ENCODE results near the gene DMD. TPM values are rescaled to one million over a fixed set of nuclear protein-coding genes. Genes with fewer than 3 reads are reported as not detected.

DMD gene
- total and polyA plus RNA-seq, 2 donors (not counting 1 experiment from before 2014, with no cell fraction given), result 5.1 to 7.2 TPM

DNA sequence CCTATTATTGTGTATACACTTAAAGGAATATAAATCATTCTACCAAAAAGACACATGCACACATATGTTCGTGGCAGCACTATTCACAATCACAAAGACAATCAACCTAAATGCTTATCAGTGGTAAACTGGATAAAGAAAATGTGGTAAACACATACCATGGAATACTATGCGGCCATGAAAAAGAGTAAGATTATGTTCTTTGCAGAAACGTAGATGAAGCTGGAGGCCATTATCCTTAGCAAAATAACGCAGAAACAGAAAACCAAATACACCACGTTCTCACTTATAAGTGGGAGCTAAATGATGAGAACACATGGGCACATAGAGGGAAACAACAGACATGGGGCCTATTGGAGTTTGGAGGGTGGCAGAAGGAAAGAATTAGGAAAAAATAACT lies 593.2 kb downstream of the DMD start:
- TF ChIP-seq, protein P1, sequence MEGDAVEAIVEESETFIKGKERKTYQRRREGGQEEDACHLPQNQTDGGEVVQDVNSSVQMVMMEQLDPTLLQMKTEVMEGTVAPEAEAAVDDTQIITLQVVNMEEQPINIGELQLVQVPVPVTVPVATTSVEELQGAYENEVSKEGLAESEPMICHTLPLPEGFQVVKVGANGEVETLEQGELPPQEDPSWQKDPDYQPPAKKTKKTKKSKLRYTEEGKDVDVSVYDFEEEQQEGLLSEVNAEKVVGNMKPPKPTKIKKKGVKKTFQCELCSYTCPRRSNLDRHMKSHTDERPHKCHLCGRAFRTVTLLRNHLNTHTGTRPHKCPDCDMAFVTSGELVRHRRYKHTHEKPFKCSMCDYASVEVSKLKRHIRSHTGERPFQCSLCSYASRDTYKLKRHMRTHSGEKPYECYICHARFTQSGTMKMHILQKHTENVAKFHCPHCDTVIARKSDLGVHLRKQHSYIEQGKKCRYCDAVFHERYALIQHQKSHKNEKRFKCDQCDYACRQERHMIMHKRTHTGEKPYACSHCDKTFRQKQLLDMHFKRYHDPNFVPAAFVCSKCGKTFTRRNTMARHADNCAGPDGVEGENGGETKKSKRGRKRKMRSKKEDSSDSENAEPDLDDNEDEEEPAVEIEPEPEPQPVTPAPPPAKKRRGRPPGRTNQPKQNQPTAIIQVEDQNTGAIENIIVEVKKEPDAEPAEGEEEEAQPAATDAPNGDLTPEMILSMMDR (conservative IDR thresholded peaks at IDR 0.05 in 1 of 2, IDR thresholded peaks at IDR 0.05 in 1 of 2; ENCODE audit: low read depth in 1 of 2, low read length in 2 of 2), result no peak
- no peak for TF ChIP-seq EZH2 (IDR thresholded peaks at IDR 0.05; ENCODE audit: low read length, missing control alignments)
- no peaks in the 10 kb centered on the region for H4K20me1 ChIP-seq (ENCODE audit: control insufficient read depth, extremely low read depth, insufficient read depth, low read length)
- no peaks in the 10 kb centered on the region for H3K4me1 ChIP-seq (ENCODE audit: control insufficient read depth, extremely low read depth, insufficient read depth, low read length)
- no peaks in the 10 kb centered on the region for H3K9me3 ChIP-seq (ENCODE audit: control insufficient read depth, insufficient read depth, low read depth, low read length)
- no peak overlapping the region for H3K4me2 ChIP-seq (ENCODE audit: extremely low read depth, insufficient read depth, low read length)
- H3K27me3 ChIP-seq (ENCODE audit: control insufficient read depth, insufficient read depth, low read length), result no peaks in the 10 kb centered on the region
- no peak for DNase-seq (ENCODE audit: low read depth in 2 of 2)
- no peak overlapping the region for H3K27ac ChIP-seq (ENCODE audit: insufficient read depth, low read length)
- H3K36me3 ChIP-seq (ENCODE audit: control insufficient read depth, insufficient read depth, low read length), result no peaks in the 10 kb centered on the region
- no peaks in the 10 kb centered on the region for H3K79me2 ChIP-seq (ENCODE audit: control insufficient read depth, insufficient read depth, low read length)
- H3K9ac ChIP-seq (ENCODE audit: insufficient read depth, low read length), result no peak overlapping the region
- H2AFZ ChIP-seq (ENCODE audit: low read length), result no peak overlapping the region
- no peak overlapping the region for H3K4me3 ChIP-seq (replicated peaks in 1 of 4; ENCODE audit: control extremely low read depth in 1 of 4, insufficient read depth in 1 of 4, low read depth in 3 of 4, low read length in 4 of 4)

DNA sequence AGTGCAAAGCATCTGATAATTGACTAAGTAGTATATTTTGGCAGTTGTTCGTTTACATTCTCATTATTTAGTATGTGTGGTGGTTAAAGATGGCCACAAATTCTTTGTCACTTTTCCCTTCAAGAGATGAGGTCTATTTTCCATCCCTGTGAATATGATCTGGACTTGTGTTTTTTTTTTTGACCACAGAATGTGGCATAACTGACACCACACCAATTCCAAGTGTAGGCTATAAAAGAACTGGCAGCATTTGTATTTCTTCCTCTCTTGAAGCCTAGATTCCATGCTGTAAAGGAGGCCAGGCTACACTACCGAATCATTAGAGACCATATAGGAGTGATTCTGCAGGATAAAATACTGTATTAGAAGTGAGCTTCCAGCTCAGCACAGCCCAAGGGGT lies 596.6 kb downstream of the DMD start:
- no peak for DNase-seq (ENCODE audit: low read depth in 2 of 2)
- TF ChIP-seq, protein P1 (conservative IDR thresholded peaks at IDR 0.05 in 1 of 2, IDR thresholded peaks at IDR 0.05 in 1 of 2; ENCODE audit: low read depth in 1 of 2, low read length in 2 of 2), result no peak
- TF ChIP-seq EZH2 (IDR thresholded peaks at IDR 0.05; ENCODE audit: low read length, missing control alignments), result no peak

DNA sequence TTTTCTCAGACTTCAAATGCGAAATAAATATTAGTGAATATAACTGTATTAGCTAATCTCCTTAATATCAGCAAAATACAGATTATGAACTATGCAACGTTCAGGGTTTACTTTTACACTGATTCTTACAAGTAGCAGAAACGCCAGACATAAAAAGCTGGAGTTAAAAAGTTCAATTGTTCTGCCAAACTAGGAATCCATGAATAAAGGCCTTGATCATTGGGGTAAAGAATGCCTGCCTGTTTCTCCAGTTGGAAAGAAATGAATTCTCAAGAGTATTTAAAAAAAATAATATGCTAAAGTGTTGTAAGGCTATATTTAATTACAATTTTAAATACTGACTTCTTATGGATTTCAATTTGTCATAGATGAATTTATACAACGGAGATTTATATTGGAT lies 612.2 kb downstream of the DMD start:
- Histone ChIP-seq H3K4me2 (ENCODE audit: extremely low read depth, insufficient read depth, low read length) (no peak overlapping the region), H3K79me2 (ENCODE audit: control insufficient read depth, insufficient read depth, low read length) (no peaks in the 10 kb centered on the region), H4K20me1 (ENCODE audit: control insufficient read depth, extremely low read depth, insufficient read depth, low read length) (no peaks in the 10 kb centered on the region), H3K9me3 (ENCODE audit: control insufficient read depth, insufficient read depth, low read depth, low read length) (no peaks in the 10 kb centered on the region), H3K27me3 (ENCODE audit: control insufficient read depth, insufficient read depth, low read length) (no peaks in the 10 kb centered on the region), H3K4me3 (replicated peaks in 1 of 4; ENCODE audit: control extremely low read depth in 1 of 4, insufficient read depth in 1 of 4, low read depth in 3 of 4, low read length in 4 of 4) (no peak overlapping the region), H3K27ac (ENCODE audit: insufficient read depth, low read length) (no peak overlapping the region), H2AFZ (ENCODE audit: low read length) (no peak overlapping the region), H3K9ac (ENCODE audit: insufficient read depth, low read length) (no peak overlapping the region), H3K36me3 (ENCODE audit: control insufficient read depth, insufficient read depth, low read length) (no peaks in the 10 kb centered on the region), H3K4me1 (ENCODE audit: control insufficient read depth, extremely low read depth, insufficient read depth, low read length) (no peaks in the 10 kb centered on the region)
- TF ChIP-seq, protein P1 (conservative IDR thresholded peaks at IDR 0.05 in 1 of 2, IDR thresholded peaks at IDR 0.05 in 1 of 2; ENCODE audit: low read depth in 1 of 2, low read length in 2 of 2), result no peak
- no peak for TF ChIP-seq EZH2 (IDR thresholded peaks at IDR 0.05; ENCODE audit: low read length, missing control alignments)
- no peak for DNase-seq (ENCODE audit: low read depth in 2 of 2)

More for the DNA sequence above, 596.6 kb downstream of the DMD start:
- H3K27me3 ChIP-seq (ENCODE audit: control insufficient read depth, insufficient read depth, low read length), result no peaks in the 10 kb centered on the region
- H3K27ac ChIP-seq (ENCODE audit: insufficient read depth, low read length), result no peak overlapping the region
- no peaks in the 10 kb centered on the region for H4K20me1 ChIP-seq (ENCODE audit: control insufficient read depth, extremely low read depth, insufficient read depth, low read length)
- H3K79me2 ChIP-seq (ENCODE audit: control insufficient read depth, insufficient read depth, low read length), result no peaks in the 10 kb centered on the region
- no peak overlapping the region for H3K4me3 ChIP-seq (replicated peaks in 1 of 4; ENCODE audit: control extremely low read depth in 1 of 4, insufficient read depth in 1 of 4, low read depth in 3 of 4, low read length in 4 of 4)
- H3K36me3 ChIP-seq (ENCODE audit: control insufficient read depth, insufficient read depth, low read length), result no peaks in the 10 kb centered on the region
- H2AFZ ChIP-seq (ENCODE audit: low read length), result no peak overlapping the region
- no peak overlapping the region for H3K9ac ChIP-seq (ENCODE audit: insufficient read depth, low read length)
- H3K9me3 ChIP-seq (ENCODE audit: control insufficient read depth, insufficient read depth, low read depth, low read length), result no peaks in the 10 kb centered on the region
- no peaks in the 10 kb centered on the region for H3K4me1 ChIP-seq (ENCODE audit: control insufficient read depth, extremely low read depth, insufficient read depth, low read length)
- no peak overlapping the region for H3K4me2 ChIP-seq (ENCODE audit: extremely low read depth, insufficient read depth, low read length)
